GM12865 (cell line): Measurements from ENCODE around the gene KNG1.

Experiments used
- DNase-seq: peaks from one replicate; pipeline ENCODE4 v3.0.0; 2010; ENCODE audit warnings: low read depth
- H3K4me3 ChIP-seq: 2 replicates; pipeline ENCODE4 v1.5.1; 2011; ENCODE audit warnings: mild to moderate bottlenecking, low read depth, low read length, control low read depth
- TF ChIP-seq, protein P1 (sequence below): IDR thresholded peaks from 2 replicates; pipeline ENCODE4 v1.5.1; 2011; ENCODE audit warnings: low read length, control low read depth, low read depth, inconsistent platforms; ENCODE audit not compliant: insufficient read depth; ENCODE audit errors: missing control alignments

The KNG1 gene

DNA sequence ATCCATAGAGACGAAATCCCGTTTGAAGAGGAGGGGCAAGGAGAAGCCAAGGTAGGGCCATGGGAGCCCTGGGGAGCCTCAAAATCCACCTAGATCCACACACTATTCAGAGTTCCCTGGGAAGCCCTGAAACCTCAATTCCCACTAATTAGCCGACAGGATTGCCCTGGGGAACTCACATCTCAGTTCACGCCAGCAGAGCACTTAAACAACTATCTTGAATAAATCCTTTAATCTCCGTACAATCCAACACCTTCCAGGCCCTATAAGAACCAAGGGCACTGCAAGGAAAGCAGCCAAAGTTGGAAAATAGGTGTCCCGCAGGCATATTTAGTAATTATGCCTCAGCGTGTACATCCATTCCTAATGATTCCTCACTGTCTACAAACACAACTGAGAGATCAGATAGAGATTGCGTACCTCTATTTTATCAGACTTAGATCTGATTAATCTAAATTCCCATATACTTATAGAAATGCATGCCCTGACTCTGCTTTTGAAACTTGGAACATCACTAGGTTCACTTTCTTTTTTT lies 40.6 kb downstream of the KNG1 start:
- TF ChIP-seq, protein P1, sequence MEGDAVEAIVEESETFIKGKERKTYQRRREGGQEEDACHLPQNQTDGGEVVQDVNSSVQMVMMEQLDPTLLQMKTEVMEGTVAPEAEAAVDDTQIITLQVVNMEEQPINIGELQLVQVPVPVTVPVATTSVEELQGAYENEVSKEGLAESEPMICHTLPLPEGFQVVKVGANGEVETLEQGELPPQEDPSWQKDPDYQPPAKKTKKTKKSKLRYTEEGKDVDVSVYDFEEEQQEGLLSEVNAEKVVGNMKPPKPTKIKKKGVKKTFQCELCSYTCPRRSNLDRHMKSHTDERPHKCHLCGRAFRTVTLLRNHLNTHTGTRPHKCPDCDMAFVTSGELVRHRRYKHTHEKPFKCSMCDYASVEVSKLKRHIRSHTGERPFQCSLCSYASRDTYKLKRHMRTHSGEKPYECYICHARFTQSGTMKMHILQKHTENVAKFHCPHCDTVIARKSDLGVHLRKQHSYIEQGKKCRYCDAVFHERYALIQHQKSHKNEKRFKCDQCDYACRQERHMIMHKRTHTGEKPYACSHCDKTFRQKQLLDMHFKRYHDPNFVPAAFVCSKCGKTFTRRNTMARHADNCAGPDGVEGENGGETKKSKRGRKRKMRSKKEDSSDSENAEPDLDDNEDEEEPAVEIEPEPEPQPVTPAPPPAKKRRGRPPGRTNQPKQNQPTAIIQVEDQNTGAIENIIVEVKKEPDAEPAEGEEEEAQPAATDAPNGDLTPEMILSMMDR = no peak
- DNase-seq = no peak
- no peak overlapping the region for H3K4me3 ChIP-seq

DNA sequence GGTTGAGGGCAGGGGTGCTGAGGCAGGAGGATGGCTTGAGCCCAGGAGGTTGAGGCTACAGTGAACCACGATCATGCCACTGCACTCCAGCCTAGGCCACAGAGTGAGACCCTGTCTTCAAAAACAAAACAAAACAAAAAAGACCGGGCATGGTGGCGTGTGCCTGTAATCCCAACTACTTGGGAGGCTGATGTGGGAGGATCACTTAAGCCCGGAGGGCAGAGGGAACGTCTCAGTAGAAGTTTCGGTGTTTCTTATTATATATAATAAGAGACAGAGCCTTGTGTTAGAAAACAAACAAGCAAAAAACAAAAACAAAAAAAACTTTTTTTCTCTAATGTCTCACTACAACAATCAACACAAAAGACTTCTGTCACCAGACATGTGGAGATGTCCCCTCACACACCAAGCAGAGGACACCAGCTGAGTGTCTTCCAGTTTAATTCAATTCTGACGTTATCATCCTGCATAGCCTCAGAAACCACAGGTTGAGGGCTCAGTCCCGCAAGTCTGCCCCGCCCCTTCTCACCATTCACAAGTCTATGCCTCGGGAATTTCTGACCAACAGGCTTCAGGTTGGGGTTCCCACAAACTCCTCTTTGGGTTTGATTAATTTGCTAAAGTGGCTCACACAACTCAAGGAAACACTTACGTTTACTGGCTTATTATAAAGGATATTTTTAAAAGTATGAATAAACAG lies 42.2 kb downstream of the KNG1 start:
- no peak overlapping the region for H3K4me3 ChIP-seq
- DNase-seq = no peak
- TF ChIP-seq, protein P1 = no peak

DNA sequence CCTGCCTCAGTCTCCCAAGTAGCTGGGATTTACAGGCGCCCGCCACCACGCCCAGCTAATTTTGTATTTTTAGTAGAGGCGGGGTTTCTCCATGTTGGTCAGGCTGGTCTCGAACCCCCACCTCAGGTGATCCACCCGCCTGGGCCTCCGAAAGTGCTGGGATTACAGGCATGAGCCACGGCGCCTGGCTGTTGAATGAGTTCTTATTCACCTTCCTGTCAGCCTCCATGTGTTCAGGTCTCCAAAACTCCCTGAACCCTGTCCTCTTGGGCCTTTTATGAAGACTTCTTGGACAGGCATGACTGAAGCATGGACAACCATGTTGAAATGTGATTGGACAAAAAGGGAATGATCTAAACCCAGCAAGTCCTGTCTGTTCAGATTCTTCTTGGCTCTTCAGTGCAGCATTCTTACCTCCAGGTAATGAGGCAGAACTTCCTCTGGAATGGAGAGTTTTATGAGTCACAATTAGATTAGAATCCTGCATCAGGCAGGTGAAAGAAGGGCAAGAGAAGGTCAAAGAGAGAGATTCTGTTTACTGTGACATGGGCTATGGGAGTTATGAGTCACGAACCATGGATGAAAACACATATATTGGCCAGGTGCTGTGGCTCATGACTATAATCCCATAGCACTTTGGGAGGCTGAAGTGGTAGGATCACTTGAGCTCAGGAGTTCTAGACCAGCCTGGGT lies 43.1 kb downstream of the KNG1 start:
- DNase-seq = no peak
- H3K4me3 ChIP-seq = no peak overlapping the region
- TF ChIP-seq, protein P1 = no peak

DNA sequence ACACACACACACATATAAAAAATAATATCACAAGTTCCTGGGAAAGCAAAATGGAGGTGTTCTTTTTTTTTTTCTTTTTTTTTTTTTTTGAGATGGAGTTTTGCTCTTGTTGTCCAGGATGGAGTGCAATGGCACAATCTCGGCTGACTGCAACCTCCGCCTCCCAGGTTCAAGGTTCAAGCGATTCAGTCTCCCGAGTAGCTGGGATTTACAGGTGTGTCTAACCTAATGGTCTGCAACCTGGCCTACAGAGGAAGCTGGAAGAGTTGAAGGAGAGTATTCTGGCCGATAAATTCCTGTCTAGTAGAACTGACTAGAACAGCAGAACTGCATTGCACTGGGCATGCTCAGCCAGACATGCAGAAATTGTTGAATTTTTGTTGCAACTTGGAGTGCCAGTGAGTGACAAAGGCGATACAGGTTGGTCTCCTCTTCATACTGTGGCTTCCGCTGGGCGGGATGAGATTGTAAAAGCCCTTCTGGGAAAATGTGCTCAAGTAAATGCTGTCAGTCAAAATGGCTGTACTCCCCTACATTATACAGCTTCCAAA lies 43.8 kb downstream of the KNG1 start:
- DNase-seq = no peak
- H3K4me3 ChIP-seq = no peak overlapping the region
- TF ChIP-seq, protein P1 = no peak

DNA sequence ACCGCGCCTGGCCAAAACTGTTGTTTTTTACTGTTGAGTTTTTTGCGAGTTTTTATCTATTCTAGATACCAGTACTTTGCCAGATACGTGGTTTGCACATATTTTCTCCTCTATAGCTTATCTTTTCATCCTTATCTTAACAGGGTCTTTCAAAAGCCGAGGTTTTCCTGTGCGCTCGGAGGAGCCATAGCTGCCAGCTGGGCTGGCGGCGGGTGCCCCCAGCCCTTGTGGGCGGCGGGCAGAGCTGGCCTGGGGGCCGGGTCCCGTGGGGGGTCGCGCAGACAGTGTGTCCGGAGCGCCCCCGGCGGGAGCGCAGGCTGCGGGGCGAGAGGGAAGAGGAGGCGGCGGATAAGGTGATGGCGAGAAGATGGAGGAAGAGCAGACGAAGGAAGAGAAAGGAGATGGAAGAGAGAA lies 55.1 kb downstream of the KNG1 start:
- DNase-seq = no peak
- H3K4me3 ChIP-seq = peak overlapping the region; percentile 54
- TF ChIP-seq, protein P1 = no peak

DNA sequence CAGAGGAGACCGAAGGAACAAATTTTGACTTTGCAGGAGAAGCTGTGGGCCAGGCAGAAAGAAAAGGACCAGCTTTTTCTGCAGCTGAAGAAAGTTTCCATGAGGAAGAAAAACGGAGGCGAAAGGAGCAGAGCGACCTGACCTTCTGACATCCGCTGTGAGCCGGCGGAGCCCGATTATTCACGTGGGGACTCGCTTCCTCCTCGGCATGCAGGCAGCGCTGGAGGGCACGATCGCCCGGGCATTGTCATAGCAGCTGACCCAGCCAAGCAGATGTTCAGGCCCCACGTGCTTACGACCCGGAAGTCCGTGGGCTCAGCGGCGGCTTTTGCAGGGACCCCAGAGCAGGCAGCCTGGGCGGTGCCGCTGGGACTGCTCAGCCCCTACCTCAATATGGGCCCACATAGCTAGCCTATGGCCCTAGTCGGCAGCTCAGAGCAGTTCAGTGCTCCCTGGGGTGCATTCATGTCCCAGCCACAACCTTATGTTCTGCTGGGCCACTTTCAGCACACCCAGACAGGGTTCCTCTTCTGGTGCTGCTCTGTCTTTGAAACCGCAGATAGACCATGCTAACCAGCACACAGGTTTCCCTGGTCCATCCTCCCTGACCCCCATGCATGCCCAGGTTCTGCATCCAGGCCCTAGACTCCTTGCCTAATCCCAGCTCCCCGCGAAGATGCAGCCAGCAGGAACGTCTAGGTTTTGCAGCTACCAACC lies 55.7 kb downstream of the KNG1 start:
- TF ChIP-seq, protein P1 = no peak
- peak overlapping the region; percentile 54 for H3K4me3 ChIP-seq
- DNase-seq = peak; percentile 90
